ENCODE results near the gene ARG1. TPM values are rescaled to one million over a fixed set of nuclear protein-coding genes. Genes with fewer than 3 reads are reported as not detected.

The ARG1 gene
- total and polyA plus RNA-seq, 10 of the 15 experiments (the other 5 are each of a cell fraction or from before 2014, with no cell fraction given) = 0.33 TPM; not detected in 9

DNA sequence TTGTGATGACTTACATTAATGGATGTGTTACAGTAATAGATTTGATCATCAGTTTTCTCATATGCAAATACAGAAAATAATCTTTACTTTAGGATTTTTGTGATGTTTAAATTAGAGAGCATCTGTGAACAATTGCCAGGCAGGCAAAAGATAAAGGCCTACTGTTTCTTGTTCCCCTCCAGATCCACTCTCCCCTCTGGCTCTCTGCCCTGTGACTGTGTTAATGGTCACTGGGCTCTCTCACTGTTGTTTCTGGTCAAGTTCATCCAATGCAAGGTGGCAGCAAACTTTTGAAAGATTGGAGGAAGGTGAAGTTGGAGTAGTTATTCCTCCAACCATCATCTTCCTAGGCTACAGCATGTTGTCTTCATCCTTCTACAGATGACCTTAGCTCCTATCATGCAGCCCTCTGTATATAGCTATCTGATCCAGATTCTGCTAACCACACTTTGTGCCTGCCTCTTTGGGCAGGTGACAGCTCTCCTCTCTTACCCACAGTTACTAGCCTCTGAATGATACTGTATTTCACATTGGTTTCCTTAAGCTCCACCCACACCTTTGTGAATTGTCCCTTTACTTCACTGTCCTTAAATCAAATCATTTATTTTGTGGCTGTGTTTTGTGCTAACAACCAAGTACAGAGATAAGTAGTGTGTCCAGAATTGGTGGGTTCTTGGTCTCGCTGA, 48.9 kb upstream of the ARG1 start (continued):
- TF ChIP-seq ZNF592 (IDR thresholded peaks at IDR 0.05) = no peak
- no peak for TF ChIP-seq ZBTB11 (CRISPR knock-in tag; IDR thresholded peaks at IDR 0.05)
- no peak for TF ChIP-seq BRCA1 (IDR thresholded peaks at IDR 0.05; ENCODE audit: low read depth, low read length)
- TF ChIP-seq RELB (IDR thresholded peaks at IDR 0.05; ENCODE audit: low read depth) = no peak
- TF ChIP-seq SIN3A (IDR thresholded peaks at IDR 0.05; ENCODE audit: low read depth, low read length) = no peak
- no peak for TF ChIP-seq SMARCA5 (IDR thresholded peaks at IDR 0.05)
- no peak for TF ChIP-seq TCF12 (IDR thresholded peaks at IDR 0.05; ENCODE audit: low read depth, low read length)
- no peak for TF ChIP-seq SPI1 (IDR thresholded peaks at IDR 0.05; ENCODE audit: borderline replicate concordance, insufficient read depth, low read depth, low read length)

Measured in GM12878 (cell line).